NB4 (cell line): ENCODE data around the gene CNNM2.

Source experiments
- MYC ChIP-seq: IDR thresholded peaks from 2 replicates; pipeline ENCODE4 v1.6.1; 2011; ENCODE audit warnings: low read depth, low read length
- POLR2A ChIP-seq: IDR thresholded peaks from 2 replicates; pipeline ENCODE4 v1.6.1; 2011; ENCODE audit warnings: mild to moderate bottlenecking; ENCODE audit not compliant: insufficient read length; ENCODE audit errors: extremely low read depth
- TF ChIP-seq, protein P1 (sequence below): IDR thresholded peaks from one replicate; pipeline ENCODE4 v1.5.1; 2012; ENCODE audit warnings: low read depth, low read length
- TF ChIP-seq, protein P2 (sequence below): IDR thresholded peaks from 2 replicates; pipeline ENCODE4 v1.6.1; 2011; ENCODE audit warnings: low read depth, low read length

DNA sequence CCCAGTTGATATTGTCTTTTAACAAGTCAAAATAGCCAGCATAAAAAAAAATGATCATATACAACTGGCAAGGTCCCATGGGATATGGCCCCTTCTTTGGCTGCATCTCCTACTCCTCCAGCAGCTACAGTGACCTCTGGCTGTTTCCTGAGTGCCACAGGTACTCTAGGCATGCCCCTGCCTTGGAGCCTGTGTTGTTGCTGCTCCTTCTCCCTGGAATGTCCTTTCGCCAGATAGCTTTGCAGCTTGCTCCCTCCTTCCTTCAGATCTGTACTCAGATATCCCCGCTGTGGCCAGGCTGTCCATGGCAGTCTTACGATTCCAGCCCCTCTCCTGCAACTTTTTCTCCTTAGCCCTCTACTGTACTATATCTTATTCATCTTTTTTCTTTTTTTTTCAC is 23.3 kb downstream of the CNNM2 start:
- TF ChIP-seq, protein P1, sequence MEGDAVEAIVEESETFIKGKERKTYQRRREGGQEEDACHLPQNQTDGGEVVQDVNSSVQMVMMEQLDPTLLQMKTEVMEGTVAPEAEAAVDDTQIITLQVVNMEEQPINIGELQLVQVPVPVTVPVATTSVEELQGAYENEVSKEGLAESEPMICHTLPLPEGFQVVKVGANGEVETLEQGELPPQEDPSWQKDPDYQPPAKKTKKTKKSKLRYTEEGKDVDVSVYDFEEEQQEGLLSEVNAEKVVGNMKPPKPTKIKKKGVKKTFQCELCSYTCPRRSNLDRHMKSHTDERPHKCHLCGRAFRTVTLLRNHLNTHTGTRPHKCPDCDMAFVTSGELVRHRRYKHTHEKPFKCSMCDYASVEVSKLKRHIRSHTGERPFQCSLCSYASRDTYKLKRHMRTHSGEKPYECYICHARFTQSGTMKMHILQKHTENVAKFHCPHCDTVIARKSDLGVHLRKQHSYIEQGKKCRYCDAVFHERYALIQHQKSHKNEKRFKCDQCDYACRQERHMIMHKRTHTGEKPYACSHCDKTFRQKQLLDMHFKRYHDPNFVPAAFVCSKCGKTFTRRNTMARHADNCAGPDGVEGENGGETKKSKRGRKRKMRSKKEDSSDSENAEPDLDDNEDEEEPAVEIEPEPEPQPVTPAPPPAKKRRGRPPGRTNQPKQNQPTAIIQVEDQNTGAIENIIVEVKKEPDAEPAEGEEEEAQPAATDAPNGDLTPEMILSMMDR: no peak
- TF ChIP-seq, protein P2, sequence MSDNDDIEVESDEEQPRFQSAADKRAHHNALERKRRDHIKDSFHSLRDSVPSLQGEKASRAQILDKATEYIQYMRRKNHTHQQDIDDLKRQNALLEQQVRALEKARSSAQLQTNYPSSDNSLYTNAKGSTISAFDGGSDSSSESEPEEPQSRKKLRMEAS: no peak
- TF ChIP-seq POLR2A (no peak), MYC (no peak)
